Measurements from ENCODE around the gene TCAIM.

TCAIM gene

DNA sequence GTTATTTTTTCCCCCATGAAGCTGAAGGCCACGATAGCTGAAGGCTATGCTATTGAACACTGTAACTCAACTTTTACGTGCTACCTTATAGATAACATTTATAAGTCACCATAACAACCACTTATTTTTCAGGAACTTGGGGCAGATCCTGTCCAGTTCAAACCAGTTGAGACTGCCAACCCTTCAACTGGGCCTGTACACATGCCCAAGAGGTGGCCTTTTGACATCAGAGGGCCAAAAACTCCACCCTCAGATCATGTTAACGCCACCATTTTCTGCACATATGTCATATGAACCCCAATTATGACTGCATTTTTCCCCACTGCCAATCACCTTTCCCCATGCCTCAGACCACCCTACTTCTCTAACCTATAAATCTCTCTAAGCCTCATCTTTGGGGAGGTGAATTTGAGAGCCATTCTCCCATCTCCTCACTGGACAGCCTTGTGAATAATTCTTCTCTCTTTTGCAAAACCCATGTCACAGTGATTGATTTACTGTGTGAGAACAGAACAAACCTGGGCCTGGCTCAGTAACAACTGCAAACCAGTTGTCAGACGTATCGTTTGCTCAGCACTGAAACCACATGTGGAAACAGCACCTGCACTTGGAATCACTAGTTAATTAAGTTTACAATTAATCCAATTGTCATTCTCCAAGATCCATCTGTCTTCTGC, 96.4 kb downstream of the TCAIM start:
- FAIRE-seq (no peak), DNase-seq (ENCODE audit: insufficient read length, low spot score) (no peak)
- no peak for TF ChIP-seq POLR2A (IDR thresholded peaks at IDR 0.05; ENCODE audit: low read depth, low read length)

DNA sequence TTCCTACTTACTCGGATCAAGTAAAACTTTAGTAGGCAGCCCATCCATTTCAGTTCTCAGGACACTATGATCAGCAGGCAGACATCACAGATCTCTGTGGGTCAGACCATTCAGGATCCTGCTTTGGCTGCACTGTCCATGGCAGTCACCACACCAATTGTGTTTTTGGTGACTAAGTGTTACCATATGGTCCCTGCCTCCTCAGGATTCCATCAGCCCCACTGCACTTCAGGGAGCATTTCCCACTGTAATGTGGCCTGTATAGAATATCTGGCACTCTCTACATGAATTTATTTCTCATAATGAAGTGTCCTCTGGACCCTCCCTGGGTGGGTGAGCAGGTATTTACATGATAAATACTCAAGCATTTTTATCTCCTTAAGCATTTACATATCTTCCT, 97.6 kb downstream of the TCAIM start:
- no peak for DNase-seq (ENCODE audit: insufficient read length, low spot score)
- TF ChIP-seq POLR2A (IDR thresholded peaks at IDR 0.05; ENCODE audit: low read depth, low read length): no peak
- FAIRE-seq: no peak

DNA sequence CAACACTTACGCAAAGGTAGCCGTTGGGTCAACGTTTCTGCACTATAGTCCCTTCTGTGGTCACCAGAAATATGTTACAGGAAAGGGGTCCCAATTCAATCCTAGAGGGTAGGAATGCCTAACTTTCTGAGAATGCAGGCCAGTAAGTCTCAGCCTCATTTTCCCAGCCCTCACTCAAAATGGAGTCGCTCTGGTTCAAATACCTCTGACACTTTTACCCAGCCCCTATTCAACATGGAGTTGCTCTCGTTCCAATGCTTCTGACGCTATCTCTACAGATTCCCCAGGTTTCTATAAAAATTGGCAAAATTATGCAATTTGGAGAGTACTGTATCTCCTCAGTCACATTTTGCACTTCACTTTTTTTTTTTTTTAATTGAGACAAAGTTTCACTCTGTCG, 99.2 kb downstream of the TCAIM start:
- FAIRE-seq: no peak
- no peak for DNase-seq (ENCODE audit: insufficient read length, low spot score)
- no peak for TF ChIP-seq POLR2A (IDR thresholded peaks at IDR 0.05; ENCODE audit: low read depth, low read length)

DNA sequence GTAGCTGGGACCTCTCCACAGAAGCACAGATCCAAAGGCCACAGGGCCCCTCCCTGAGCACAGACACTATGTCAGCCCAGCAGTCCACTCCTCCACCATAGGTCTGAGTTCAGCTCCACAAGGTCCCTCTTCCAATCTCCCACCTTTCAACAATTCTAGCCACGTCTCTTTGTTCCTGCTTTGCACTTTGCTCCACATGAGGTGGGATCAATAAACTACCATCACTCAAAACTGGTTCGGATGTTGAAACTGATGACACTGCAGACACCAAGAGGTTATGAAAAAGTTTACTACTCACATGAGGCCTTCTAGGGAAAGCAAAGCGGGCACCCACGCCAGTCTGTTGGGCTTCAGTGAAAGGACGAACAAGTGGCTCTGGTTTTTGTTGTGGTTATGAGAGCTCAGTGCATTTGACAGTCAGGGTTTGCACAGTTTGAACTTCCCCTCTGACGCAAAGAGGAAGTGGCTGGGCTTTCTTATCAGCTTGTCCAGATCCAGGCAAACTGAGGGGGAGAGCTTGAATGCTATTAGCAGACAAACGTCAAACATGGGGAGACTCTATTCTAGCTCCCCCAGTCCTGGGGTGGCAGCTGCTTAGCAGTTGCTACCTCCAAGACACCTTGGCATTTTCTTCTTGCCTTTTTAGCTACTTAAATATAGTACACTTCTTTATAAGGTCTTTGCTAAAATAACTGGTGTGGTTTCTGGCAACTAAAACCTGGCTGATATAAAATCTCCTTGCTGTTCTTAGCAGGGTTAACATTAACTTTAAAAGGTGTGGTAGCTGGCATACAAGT, 101.1 kb downstream of the TCAIM start:
- DNase-seq (ENCODE audit: insufficient read length, low spot score): no peak
- no peak for TF ChIP-seq POLR2A (IDR thresholded peaks at IDR 0.05; ENCODE audit: low read depth, low read length)
- FAIRE-seq: no peak

DNA sequence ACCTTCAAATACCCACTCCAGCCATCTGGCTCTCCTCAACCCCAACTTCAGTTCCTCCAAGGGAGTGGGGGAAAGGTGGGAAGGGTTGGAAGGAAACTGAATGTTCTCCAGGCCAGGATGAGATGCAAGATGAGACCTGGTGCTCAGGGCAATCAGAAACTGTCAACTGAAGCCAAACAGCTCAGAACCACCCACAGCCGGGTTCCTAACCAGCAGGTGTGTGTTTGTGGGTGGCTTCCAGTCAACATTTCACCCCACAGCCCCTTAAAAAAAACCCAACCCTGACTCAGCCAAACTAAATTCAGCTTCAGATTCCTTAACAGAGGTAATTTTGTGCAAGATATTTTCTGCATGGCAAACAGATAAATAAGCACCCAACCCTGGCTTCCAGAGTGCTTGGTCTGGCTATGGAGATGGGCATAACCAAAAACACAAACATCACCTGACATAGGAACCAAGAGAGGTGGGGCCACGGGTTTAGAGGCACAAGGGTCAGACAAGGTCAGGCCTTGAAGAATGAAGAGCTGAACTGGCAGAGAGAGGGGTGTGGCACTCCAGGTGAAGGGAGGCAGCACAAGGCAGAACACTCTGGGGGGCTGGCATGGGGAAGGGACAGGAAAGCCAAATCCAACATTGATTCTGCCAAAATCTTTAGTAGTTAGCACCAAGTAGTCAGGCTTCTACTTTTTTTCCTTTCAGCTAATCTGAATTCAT, 104.2 kb downstream of the TCAIM start:
- TF ChIP-seq POLR2A (IDR thresholded peaks at IDR 0.05; ENCODE audit: low read depth, low read length): no peak
- DNase-seq (ENCODE audit: insufficient read length, low spot score) (no peak), FAIRE-seq (no peak)

DNA sequence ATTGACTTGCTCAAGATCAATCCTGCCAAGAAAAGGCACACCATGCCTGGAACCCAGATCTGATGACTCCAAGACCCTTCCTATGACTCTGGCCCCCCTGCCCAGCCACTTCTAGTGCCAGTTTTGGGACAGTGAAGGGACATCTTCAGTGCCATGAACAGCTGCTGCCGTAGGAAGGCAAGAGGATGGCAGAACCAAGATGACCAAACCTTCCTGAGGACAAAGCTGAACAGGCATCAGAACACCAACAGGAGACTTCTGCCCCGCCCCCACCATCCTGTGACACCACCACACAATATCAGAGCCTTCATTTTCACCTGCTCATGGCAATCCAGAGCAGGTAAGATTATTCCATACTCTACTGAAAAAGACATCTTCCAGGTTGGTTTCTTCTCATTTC, 105.9 kb downstream of the TCAIM start:
- no peak for TF ChIP-seq POLR2A (IDR thresholded peaks at IDR 0.05; ENCODE audit: low read depth, low read length)
- FAIRE-seq: no peak
- DNase-seq (ENCODE audit: insufficient read length, low spot score): no peak

DNA sequence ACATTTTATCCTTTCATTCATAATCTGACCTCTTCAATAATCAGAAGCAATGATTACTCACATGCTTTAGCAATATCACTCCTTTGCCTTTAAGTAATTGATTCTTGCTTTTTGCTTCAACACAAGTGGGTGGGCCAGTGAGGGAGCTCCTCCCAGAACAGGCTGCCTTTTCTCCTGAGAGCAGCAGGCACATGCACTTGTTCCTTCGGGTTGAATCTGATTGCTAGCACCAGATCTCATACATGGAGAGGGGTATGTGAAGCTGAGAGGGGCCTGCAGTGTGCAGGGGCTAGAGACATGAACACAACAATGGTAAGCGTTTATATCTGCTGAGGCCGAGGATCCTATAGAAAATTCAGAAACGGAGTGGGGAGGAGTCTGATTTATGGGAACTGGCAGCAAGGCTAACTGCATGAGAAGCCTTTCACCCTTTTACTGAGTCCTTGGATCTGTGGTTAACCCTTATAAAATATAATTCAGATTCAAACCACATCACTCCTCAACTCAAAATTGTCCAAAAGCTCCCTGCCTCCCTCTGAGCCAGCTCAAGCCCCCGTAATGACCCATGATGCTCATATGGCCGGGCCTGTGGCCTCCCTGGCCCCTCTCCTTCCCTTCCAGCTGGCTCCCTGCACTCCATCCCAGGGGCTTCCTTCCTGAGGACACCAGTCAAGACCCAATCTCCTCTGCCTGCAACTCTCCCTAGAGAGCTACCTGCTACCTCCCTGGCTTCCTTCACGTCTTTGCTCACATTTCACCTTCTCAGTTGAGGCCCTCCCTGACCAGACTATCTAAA, 106.5 kb downstream of the TCAIM start:
- FAIRE-seq (no peak), DNase-seq (ENCODE audit: insufficient read length, low spot score) (no peak)
- no peak for TF ChIP-seq POLR2A (IDR thresholded peaks at IDR 0.05; ENCODE audit: low read depth, low read length)

DNA sequence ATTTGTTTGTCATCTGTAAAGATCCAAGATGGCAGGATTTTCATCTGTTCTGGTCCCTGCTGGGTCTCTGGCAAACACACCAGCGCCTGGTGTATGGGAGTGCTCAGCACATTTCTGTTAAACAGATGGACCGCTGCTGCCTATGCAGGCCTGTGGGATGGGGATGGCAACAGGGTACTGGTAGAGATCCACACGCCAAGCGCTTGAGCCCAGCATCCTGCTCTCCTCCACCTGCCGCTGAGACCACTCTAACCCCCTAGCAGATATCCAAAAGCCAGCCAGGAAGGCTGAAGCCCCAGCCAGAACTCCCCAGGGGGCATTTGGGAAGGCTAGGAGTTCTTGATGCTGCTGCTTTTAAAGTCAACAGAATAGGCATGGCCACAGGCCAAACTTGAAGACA, 107.2 kb downstream of the TCAIM start:
- DNase-seq (ENCODE audit: insufficient read length, low spot score) (no peak), FAIRE-seq (no peak)
- TF ChIP-seq POLR2A (IDR thresholded peaks at IDR 0.05; ENCODE audit: low read depth, low read length): no peak

DNA sequence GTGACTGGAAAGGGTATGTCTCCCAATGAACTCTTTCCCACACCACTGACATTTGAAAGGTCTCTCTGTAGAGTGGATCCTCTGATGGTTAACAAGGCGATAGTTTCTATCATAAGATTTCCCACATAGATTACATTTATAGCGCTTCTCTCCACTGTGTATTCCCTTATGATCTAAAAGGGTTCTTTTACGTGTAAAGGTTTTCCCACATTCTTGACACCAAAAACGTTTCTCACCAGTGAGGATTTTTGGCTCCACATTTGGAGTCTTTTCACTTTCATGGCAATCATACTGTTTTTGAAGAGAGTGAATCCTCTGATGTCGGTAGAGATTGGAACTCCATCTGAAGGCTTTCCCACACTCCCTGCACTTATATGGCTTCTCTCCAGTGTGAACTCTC, 108.4 kb downstream of the TCAIM start:
- FAIRE-seq (no peak), DNase-seq (ENCODE audit: insufficient read length, low spot score) (no peak)
- no peak for TF ChIP-seq POLR2A (IDR thresholded peaks at IDR 0.05; ENCODE audit: low read depth, low read length)

DNA sequence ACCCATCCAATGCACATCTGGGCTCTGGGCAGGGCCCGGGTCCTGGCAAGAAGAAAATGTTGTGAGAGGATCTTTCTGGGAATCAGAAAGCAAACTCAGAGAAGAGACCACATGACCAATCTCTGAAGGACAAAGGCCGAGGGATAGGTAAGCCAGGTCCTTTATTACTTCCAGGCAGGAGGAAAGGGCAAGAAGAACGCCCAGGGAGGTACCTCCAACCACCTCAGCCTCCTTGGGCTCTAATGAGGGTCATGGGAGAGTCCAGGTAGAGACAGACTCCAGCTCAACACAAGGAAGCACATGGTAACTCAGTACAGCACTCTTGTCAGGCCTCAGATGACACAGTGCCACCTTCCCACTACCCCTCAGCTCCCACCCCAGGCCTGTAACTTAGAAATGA, 112.9 kb downstream of the TCAIM start:
- FAIRE-seq (no peak), DNase-seq (ENCODE audit: insufficient read length, low spot score) (no peak)
- TF ChIP-seq POLR2A (IDR thresholded peaks at IDR 0.05; ENCODE audit: low read depth, low read length): no peak

DNA sequence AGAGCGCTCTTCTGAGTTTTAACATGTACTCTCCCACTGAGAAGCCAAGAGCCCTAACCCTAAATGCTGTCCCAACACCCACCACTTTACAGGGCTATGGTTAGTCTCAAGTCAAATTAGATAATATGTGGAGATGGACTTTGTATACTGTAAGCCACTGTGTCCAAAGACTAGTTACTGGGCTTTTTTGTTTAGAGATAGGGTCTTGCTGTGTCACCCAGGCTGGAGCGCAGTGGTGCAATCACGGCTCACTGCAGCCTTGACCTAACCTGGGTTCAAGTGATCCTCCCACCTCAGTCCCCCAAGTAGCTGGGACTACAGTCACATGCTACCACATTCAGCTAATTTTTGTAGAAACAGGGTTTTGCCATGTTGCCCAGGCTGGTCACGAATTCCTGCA, 115.7 kb downstream of the TCAIM start:
- no peak for FAIRE-seq
- no peak for DNase-seq (ENCODE audit: insufficient read length, low spot score)
- no peak for TF ChIP-seq POLR2A (IDR thresholded peaks at IDR 0.05; ENCODE audit: low read depth, low read length)

DNA sequence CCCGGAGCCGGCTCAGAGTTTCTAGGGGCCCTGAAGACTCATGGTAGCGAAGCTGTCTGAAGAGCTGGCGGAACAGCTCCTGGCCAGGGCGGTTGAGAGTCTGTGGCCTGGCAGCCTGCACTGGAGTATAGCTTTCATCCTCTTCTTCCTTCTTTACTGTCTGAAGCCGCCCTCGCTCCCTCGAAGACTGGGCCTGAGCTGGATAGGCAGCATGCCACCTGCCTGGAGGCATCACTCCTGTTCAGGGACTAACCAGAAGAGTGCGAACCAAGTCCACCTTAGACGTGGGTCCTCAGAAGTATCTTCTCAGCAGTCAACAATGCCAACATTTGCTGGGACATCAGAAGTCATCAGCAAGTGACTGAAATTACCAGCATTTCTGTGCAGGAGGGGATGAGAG, 116.8 kb downstream of the TCAIM start:
- DNase-seq (ENCODE audit: insufficient read length, low spot score): no peak
- FAIRE-seq: no peak
- no peak for TF ChIP-seq POLR2A (IDR thresholded peaks at IDR 0.05; ENCODE audit: low read depth, low read length)
